DOHH2 (cell line): Measurements from ENCODE around the gene ELAC1.

Experiments
- EZH2phosphoT487 ChIP-seq: fragments of 200-600 bp; sonication (generic); IDR thresholded peaks from 2 replicates; pipeline ENCODE4 v1.6.1; 2017; ENCODE audit warnings: borderline replicate concordance, mild to moderate bottlenecking, antibody characterized with exemption, low read length, moderate library complexity, mixed read lengths
- TF ChIP-seq, protein P1 (sequence below): fragments of 200-600 bp; sonication (generic); IDR thresholded peaks from one replicate; pipeline ENCODE4 v1.5.1; 2014; ENCODE audit warnings: antibody characterized with exemption, mild to moderate bottlenecking, low read depth, low read length; ENCODE audit not compliant: poor library complexity, severe bottlenecking

DNA sequence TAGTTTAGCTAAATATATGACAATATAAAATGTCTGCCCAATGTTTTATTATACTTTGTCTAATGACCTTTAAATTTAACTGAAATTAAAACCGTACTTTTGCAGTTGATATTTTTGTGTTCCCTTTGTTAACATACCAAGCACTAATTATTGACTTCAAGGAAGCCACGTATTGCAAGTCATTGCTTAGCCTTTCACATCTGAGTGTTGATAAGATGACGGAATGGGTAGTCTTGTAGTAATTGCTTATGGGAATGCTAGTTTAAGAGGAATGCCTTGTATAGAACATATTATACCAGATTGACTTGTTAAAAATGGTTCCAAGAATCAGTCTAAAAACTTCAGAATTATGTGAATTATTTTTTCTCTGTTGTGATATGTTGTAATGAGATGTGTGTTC, 14.0 kb upstream of the ELAC1 start:
- TF ChIP-seq, protein P1, sequence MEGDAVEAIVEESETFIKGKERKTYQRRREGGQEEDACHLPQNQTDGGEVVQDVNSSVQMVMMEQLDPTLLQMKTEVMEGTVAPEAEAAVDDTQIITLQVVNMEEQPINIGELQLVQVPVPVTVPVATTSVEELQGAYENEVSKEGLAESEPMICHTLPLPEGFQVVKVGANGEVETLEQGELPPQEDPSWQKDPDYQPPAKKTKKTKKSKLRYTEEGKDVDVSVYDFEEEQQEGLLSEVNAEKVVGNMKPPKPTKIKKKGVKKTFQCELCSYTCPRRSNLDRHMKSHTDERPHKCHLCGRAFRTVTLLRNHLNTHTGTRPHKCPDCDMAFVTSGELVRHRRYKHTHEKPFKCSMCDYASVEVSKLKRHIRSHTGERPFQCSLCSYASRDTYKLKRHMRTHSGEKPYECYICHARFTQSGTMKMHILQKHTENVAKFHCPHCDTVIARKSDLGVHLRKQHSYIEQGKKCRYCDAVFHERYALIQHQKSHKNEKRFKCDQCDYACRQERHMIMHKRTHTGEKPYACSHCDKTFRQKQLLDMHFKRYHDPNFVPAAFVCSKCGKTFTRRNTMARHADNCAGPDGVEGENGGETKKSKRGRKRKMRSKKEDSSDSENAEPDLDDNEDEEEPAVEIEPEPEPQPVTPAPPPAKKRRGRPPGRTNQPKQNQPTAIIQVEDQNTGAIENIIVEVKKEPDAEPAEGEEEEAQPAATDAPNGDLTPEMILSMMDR: no peak
- no peak for TF ChIP-seq EZH2phosphoT487
